Smooth muscle cell (in vitro differentiated cells): ENCODE results near the gene SNRNP200. TPM values are rescaled to one million over a fixed set of nuclear protein-coding genes. Genes with fewer than 3 reads are reported as not detected.
A peak's percentile ranks its signal among the peaks of the same experiment; 100 is the strongest.

Experiments
- DNase-seq: peaks from one replicate; lab custom pipeline; 2025; ENCODE audit not compliant: unreplicated experiment; lab: John Stamatoyannopoulos, UW
- H2AFZ ChIP-seq: fragments of 200-600 bp; sonication (generic); 2 replicates; pipeline ENCODE4 v1.6.0; 2016; ENCODE audit warnings: antibody characterized with exemption, low read depth, mild to moderate bottlenecking
- H3F3A ChIP-seq: fragments of 200-600 bp; sonication (generic); 2 replicates; pipeline ENCODE4 v1.6.0; 2017; ENCODE audit warnings: antibody characterized with exemption, low read depth
- H3K27ac ChIP-seq: fragments of 200-600 bp; sonication (generic); 2 replicates; pipeline ENCODE4 v1.5.1; 2016; ENCODE audit warnings: low read depth, mild to moderate bottlenecking
- H3K27me3 ChIP-seq: fragments of 200-600 bp; sonication (generic); 2 replicates; pipeline ENCODE4 v1.6.1; 2016; ENCODE audit warnings: low read depth, mild to moderate bottlenecking
- H3K36me3 ChIP-seq: fragments of 200-600 bp; sonication (generic); 2 replicates; pipeline ENCODE4 v1.5.1; 2016; ENCODE audit warnings: low read depth
- H3K4me1 ChIP-seq: fragments of 200-600 bp; sonication (generic); 2 replicates; pipeline ENCODE4 v1.5.1; 2016; ENCODE audit warnings: low read depth
- H3K4me2 ChIP-seq: fragments of 200-600 bp; sonication (generic); 2 replicates; pipeline ENCODE4 v1.6.0; 2016; ENCODE audit warnings: mild to moderate bottlenecking
- H3K4me3 ChIP-seq: fragments of 200-600 bp; sonication (generic); 2 replicates; pipeline ENCODE4 v1.5.1; 2016; ENCODE audit warnings: mild to moderate bottlenecking
- H3K79me2 ChIP-seq: fragments of 200-600 bp; sonication (generic); 2 replicates; pipeline ENCODE4 v1.6.0; 2016; ENCODE audit warnings: low read depth, mild to moderate bottlenecking
- H3K9ac ChIP-seq: fragments of 200-600 bp; sonication (generic); 2 replicates; pipeline ENCODE4 v1.6.0; 2016; ENCODE audit warnings: low read depth
- H3K9me3 ChIP-seq: fragments of 200-600 bp; sonication (generic); replicated peaks from 2 replicates; pipeline ENCODE4 v1.5.1; 2016; ENCODE audit warnings: low read depth
- H4K20me1 ChIP-seq: fragments of 200-600 bp; sonication (generic); 2 replicates; pipeline ENCODE4 v1.6.0; 2016; ENCODE audit warnings: low read depth
- WGBS: methylation state at CpG from one replicate; pipeline ENCODE4 v1.1.7; 2016; ENCODE audit warnings: low lambda C conversion rate; 5-methylcytosine and 5-hydroxymethylcytosine counted together
- polyA plus RNA-seq: library from polyadenylated mRNA; unstranded; fragments of >200 nt; fragmentation: Nextera tagmentation; extraction: Ambion mirVana; gene quantifications from 2 replicates; pipeline ENCODE4 v1.2.1, GENCODE V29; 2016
- total RNA-seq: library from RNA; depleted of rRNA; stranded (reverse); fragments of >200 nt; gene quantifications from 2 replicates; pipeline ENCODE4 v1.2.3, GENCODE V29; 2014
- TF ChIP-seq, protein P1 (sequence below): fragments of 200-600 bp; sonication (generic); IDR thresholded peaks from 2 replicates; pipeline ENCODE4 v1.5.1; 2017; ENCODE audit warnings: borderline replicate concordance, mild to moderate bottlenecking, antibody characterized with exemption; ENCODE audit not compliant: insufficient read depth, poor library complexity, severe bottlenecking

SNRNP200 gene
- total and polyA plus RNA-seq, 2 experiments from 2014 or later, result 49.5 to 54.1 TPM

DNA sequence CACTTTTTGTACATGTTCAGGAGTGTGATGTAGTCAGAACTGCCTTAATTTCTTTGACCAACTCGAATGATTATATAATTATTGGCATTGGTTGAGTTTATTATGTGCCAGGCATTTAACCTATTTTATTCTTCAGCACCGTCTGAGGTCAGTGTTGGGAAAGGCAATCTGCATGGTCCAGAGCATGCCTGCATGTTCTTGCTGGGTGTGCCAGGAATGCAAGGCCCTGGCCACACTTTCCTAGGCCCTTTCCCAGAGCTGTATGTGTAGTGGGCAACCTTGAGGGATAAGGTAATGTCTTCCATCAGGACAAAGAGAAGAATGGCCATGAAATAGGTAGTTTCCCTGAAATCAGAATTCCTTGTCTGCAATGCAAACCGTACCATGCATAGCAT is 9.7 kb upstream of the SNRNP200 start:
- Histone ChIP-seq H3K9me3 (no peaks in the 10 kb centered on the region), H3K27ac (no peak overlapping the region), H4K20me1 (no peaks in the 10 kb centered on the region), H3K4me1 (no peaks in the 10 kb centered on the region), H3K79me2 (no peaks in the 10 kb centered on the region), H3K4me2 (no peak overlapping the region), H3F3A (no peaks in the 10 kb centered on the region), H2AFZ (no peak overlapping the region), H3K36me3 (no peaks in the 10 kb centered on the region), H3K27me3 (peaks cover 23% of the 10 kb centered on the region), H3K9ac (no peak overlapping the region), H3K4me3 (no peak overlapping the region)
- 86% methylated on average over 3 of the region's 3 CpGs for WGBS
- TF ChIP-seq, protein P1, sequence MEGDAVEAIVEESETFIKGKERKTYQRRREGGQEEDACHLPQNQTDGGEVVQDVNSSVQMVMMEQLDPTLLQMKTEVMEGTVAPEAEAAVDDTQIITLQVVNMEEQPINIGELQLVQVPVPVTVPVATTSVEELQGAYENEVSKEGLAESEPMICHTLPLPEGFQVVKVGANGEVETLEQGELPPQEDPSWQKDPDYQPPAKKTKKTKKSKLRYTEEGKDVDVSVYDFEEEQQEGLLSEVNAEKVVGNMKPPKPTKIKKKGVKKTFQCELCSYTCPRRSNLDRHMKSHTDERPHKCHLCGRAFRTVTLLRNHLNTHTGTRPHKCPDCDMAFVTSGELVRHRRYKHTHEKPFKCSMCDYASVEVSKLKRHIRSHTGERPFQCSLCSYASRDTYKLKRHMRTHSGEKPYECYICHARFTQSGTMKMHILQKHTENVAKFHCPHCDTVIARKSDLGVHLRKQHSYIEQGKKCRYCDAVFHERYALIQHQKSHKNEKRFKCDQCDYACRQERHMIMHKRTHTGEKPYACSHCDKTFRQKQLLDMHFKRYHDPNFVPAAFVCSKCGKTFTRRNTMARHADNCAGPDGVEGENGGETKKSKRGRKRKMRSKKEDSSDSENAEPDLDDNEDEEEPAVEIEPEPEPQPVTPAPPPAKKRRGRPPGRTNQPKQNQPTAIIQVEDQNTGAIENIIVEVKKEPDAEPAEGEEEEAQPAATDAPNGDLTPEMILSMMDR, result no peak
- no peak for DNase-seq

DNA sequence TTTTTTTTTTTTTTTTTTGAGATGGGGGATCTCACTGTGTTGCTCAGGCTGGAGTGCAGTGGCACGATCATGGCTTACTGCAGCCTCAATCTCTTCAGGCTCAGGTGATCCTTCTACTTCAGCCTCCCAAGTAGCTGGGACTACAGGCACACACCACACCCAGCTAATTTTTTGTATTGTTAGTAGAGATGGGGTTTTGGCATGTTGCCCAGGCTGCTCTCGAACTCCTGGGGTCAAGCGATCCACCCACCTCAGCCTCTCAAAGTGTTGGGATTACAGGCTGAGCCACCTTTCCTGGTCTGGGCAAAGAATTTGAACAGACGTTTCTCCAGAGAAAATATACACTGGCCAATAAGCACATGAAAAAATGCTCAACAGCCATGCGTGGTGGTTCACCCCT is 2.9 kb upstream of the SNRNP200 start:
- no peaks in the 10 kb centered on the region for H3K27me3 ChIP-seq
- H3K27ac ChIP-seq, result no peak overlapping the region
- 95% methylated on average over 5 of the region's 5 CpGs for WGBS
- no peaks in the 10 kb centered on the region for H3K9me3 ChIP-seq
- no peak for DNase-seq
- no peak overlapping the region for H3K9ac ChIP-seq
- H3K36me3 ChIP-seq, result no peaks in the 10 kb centered on the region
- H3K4me3 ChIP-seq, result no peak overlapping the region
- H3K4me1 ChIP-seq, result peaks cover 13% of the 10 kb centered on the region
- H3K79me2 ChIP-seq, result peaks cover 21% of the 10 kb centered on the region
- TF ChIP-seq, protein P1, result no peak
- no peak overlapping the region for H3K4me2 ChIP-seq
- H3F3A ChIP-seq, result no peaks in the 10 kb centered on the region
- H2AFZ ChIP-seq, result no peak overlapping the region
- H4K20me1 ChIP-seq, result peaks cover 9% of the 10 kb centered on the region

DNA sequence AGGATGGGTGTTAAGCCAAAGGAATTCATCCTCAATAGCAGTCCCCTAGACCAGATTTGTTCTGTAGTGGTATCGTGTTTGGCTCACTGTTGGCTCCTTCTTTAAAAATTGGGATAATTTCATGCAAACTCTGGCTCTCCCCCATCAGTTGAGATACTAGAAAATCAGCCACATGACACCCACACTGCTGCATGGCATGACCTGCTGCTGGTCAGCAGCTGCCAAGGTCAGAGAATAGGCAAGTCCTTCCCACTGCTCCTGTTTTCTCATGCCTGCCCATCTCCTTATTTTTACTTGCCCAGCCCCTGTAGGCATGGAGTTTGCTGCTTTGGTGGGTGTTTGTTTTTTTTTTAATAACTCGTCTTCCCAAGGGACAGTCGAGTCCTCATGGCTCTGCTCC is 1.0 kb upstream of the SNRNP200 start:
- Histone ChIP-seq H3K27ac (no peak overlapping the region), H3K9ac (no peak overlapping the region)

DNA sequence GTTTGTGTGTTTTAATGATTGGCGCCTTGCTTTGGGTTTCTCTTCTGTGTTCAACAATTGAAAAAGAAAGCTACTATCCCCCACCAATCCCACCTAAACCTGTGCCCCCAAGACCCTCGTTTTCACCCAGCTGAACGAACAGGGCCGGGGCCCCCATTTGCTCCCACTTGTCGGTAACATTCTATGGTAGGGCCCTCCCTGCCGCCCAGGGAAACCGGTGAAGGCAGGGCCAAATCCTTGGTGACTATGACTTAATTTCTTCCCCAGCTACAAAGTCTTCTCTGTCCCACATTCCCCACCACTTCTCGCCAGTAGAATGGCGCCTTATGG is 598 bp upstream of the SNRNP200 start:
- no peak for DNase-seq
- Histone ChIP-seq H3K4me2 (peak overlapping the region; percentile 84), H3K27me3 (no peaks in the 10 kb centered on the region), H3F3A (no peaks in the 10 kb centered on the region), H2AFZ (peak overlapping the region; percentile 92), H3K9ac (peak overlapping the region; percentile 87), H3K9me3 (no peaks in the 10 kb centered on the region), H4K20me1 (peaks cover 28% of the 10 kb centered on the region), H3K79me2 (peaks cover 27% of the 10 kb centered on the region), H3K27ac (no peak overlapping the region), H3K36me3 (peaks cover 17% of the 10 kb centered on the region), H3K4me1 (peaks cover 13% of the 10 kb centered on the region), H3K4me3 (peak overlapping the region; percentile 98)
- 21% methylated on average over 9 of the region's 9 CpGs for WGBS
- TF ChIP-seq, protein P1, result no peak

More for the DNA sequence above, 1.0 kb upstream of the SNRNP200 start:
- peaks cover 13% of the 10 kb centered on the region for H3K4me1 ChIP-seq
- peaks cover 27% of the 10 kb centered on the region for H3K79me2 ChIP-seq
- 93% methylated on average over 3 of the region's 3 CpGs for WGBS
- peaks cover 23% of the 10 kb centered on the region for H4K20me1 ChIP-seq
- TF ChIP-seq, protein P1, result no peak
- no peaks in the 10 kb centered on the region for H3F3A ChIP-seq
- H3K4me3 ChIP-seq, result peak overlapping the region; percentile 98
- H3K36me3 ChIP-seq, result peaks cover 13% of the 10 kb centered on the region
- no peaks in the 10 kb centered on the region for H3K27me3 ChIP-seq
- no peak overlapping the region for H2AFZ ChIP-seq
- H3K9me3 ChIP-seq, result no peaks in the 10 kb centered on the region
- DNase-seq, result no peak
- H3K4me2 ChIP-seq, result peak overlapping the region; percentile 84
